GM19395 (cell line): ENCODE data around the gene USP22.
A peak's percentile ranks its signal among the peaks of the same experiment; 100 is the strongest.

Source experiments
- ATAC-seq: cut with Tn5 transposase; IDR thresholded peaks from one replicate; pipeline ENCODE4 v1.9.1; 2021; ENCODE audit warnings: mild to moderate bottlenecking, moderate library complexity; ENCODE audit not compliant: unreplicated experiment

Gene USP22

GRCh38 chr17:21049457-21049856 lies 6.6 kb upstream of the USP22 start:
- ATAC-seq: no peak

DNA sequence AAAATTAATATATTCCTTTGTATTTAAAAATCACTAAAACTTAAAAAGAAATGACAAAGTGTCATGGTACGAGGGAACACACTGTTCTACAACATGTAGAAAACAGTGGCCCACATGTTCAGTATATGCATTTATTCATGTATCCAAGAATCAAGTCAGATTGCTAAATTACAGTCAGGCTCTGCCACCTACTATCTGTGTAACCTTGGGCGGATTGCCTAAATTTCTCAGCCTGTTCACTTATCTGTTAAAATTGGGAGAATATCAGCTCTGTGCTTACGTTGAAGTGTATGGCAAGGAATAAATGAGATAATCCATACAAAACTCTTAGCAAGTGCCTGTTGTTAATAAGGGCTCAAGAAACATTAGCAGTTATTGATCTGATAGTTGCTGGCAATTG lies 3.4 kb upstream of the USP22 start:
- ATAC-seq: no peak

GRCh38 chr17:21044971-21045370 lies 2.2 kb upstream of the USP22 start:
- no peak for ATAC-seq

GRCh38 chr17:21043296-21044232 lies 753 bp upstream of the USP22 start:
- ATAC-seq: peak; percentile 78

DNA sequence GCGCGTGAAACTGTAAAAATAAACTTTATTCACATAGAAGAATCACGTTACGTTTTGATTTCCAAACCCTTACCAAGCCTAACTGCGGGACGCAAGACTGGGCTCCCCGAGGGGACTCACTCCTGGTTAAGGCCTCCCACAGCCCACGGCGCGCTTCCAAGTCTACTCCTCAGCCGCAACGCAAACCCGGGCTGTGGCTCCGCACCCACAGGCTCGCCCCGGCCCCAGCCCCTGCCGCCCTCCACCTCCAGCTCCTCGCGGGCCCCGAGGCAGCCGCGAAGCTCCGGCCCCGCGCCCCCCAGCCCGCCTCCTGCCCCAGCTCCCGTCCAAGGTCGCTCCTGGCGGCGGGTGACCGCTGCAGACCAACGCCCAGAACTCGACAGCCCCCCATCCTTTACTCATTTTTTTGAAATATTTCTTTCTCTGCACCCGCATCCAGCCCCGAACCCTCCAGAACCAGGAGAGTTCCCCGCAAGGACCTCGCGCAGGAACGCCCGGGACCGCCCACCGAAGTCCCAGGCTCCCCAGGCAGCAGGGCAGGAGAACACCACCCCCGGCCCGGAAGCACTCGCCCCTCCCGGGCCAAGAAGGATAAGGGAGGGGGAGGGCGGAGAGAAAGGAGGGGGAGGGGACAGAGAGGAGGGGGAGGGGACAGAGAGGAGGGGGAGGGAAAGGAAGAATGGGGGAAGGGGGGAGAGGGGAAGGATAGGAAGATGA lies 912 bp downstream of the USP22 start:
- no peak for ATAC-seq

GRCh38 chr17:21039839-21040575 lies 2.8 kb downstream of the USP22 start:
- ATAC-seq: no peak

- no peak for ATAC-seq
These were observed 5.6 kb downstream of the USP22 start for GRCh38 chr17:21037117-21037803.

- ATAC-seq: no peak
These were observed 6.4 kb downstream of the USP22 start for GRCh38 chr17:21036361-21036881.

DNA sequence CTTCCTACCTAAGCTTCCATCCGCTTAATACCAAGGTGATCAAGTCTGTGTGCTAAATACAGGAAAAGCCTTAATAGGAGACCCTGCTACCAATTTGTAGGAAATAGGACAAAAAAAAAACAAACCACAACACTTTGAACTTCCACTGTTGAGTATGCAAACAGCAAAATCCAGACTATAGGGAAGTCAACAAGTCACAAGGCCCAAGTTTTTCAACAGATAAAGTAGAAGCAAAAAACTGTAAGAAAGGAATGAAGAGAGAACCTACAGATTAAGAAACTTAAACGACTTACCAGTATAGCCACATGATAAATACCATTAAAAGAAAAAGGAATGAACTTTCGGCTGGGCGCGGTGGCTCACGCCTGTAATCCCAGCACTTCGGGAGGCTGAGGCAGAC lies 7.4 kb downstream of the USP22 start:
- no peak for ATAC-seq

- peak; percentile 68 for ATAC-seq
These were observed 8.2 kb downstream of the USP22 start for GRCh38 chr17:21034340-21035235.

- no peak for ATAC-seq
These were observed 9.5 kb downstream of the USP22 start for GRCh38 chr17:21033350-21033749.

DNA sequence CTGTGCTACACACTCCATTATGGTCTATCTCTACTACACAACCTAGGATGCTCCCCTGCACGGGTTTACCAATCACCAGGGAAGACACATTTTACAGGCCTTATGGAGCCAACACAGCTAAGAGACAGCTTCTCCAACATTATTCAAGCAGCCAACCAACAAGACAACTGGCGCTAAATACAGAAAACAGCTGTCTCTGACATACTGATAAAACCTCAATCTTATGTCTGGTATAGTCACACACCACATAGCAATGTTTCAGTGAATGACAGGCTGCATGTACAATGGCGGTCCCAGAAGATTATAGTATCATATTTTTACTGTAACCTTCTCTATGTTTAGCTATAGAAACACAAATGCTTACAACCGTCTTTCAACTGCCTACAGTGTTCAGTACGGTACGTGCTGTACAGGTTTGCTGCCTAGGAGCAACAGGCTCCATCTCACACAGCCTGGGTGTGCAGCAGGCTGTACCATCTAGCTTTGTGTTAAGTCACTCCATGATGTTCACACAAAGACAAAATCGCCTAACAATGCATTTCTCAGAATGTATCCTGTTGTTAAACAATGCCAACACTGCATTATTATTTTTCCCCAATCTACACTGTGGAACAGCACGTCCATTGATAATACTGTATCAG lies 10.9 kb downstream of the USP22 start:
- ATAC-seq: no peak

DNA sequence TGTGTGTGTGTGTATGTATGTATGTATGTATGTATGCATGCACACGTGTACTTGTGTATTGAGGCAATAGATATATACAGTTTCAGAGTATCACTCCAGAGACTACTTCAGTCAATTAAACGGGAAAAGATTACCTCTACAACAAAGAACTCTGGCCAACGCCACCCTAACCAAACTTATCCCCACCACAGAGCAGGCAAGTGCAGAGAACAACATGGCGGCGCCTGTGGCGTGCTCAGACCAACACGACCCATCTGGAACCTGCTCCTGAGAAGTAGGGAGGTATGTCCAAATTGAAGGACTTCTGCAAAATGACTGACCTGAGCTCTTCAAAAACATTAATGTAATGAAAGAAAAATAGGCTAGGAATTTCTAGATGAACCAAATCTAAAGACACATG lies 12.4 kb downstream of the USP22 start:
- no peak for ATAC-seq

DNA sequence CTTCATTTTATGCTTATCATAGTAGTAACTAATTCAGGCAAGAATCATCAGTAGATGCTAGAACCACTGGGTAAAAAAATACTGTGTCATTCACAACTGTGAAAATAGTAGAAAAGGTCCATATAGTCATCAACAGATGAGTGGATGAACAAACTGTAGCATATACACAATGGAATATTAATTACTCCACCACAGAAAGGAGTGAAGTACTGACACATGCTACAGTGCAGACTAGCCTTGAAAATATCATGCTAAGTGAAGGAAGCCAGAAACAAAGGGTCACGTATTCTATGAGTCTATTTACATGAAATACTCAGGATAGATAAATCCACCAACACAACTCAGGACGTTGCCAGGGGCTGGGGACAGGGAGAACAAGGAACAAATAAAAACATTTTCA lies 13.3 kb downstream of the USP22 start:
- ATAC-seq: no peak

DNA sequence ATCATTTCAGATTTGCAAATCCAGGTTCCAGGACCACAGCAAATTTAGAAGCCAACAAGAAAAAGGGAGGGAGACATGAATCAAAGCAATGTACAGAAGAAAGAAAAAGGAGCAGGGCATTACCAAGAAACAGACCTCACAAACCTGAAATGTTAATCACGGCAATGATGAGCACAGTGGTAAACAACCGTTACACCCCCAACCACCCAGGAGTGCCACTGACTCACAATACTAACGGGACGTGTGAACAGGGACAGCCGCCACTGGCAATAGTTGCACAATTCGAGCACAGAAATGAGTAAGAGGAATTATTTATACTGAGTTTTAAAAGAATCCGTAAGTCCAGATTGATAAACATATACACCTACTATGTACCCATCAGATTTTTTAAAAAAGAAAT lies 13.8 kb downstream of the USP22 start:
- ATAC-seq: no peak

- ATAC-seq: no peak
These were observed 14.6 kb downstream of the USP22 start for GRCh38 chr17:21028192-21028591.

DNA sequence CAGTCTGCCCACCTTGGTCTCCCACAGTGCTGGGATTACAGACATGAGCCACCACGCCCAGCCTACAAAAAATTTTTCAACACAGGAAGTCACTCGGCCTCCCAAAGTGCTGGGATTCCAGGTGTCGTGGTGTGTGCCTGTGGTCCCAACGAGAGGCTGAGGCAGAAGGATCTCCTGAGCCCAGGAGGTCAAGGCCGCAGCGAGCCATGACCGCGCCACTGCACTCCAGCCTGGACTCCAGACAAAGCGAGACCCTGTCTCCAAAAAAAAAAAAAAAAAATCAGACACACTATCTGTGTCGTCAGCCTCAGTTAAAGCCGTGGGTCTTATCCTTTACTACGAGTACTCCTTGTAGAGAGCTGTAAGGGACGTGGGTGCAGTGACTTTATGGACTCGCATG lies 15.8 kb downstream of the USP22 start:
- no peak for ATAC-seq

GRCh38 chr17:21025451-21025850 lies 17.4 kb downstream of the USP22 start:
- ATAC-seq: no peak

DNA sequence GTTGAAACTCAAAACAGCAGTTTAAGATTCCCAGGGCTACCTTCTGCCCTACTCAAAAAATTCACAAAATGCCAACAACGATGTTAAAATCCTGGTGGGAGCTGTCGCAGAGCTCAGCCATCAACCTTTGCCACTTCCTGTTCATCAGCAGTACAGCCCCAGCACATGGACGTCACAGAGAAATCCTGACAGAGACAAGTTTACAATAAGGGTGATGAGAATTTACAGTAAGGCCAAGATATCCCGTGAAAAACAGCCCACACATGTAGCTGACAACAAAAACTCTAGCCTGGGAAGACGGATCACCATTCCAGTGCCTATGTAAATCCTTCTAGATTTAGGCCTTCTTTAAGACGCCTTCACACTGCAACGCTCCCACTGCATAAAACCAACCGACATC lies 18.8 kb downstream of the USP22 start:
- no peak for ATAC-seq
